Mucosa of rectum (tissue), 2 donors: ENCODE measurements around the gene MMP17.

ENCODE experiments used
- H3K27ac ChIP-seq, 2 donors: one replicate each; pipeline ENCODE4 v1.7.0; 2013; ENCODE audit warnings: inconsistent platforms in 2 of 2, low read depth in 2 of 2, low read length in 2 of 2
- H3K27me3 ChIP-seq, 2 donors: one replicate each; pipeline ENCODE4 v1.7.0; 2013; ENCODE audit warnings: low read length in 2 of 2; ENCODE audit not compliant: control insufficient read depth in 2 of 2, insufficient read depth in 2 of 2
- H3K36me3 ChIP-seq, 2 donors: one replicate each; pipeline ENCODE4 v1.7.0; 2013; ENCODE audit warnings: low read length in 2 of 2; ENCODE audit not compliant: control insufficient read depth in 2 of 2, insufficient read depth in 2 of 2
- H3K4me1 ChIP-seq, 2 donors: one replicate each; pipeline ENCODE4 v1.7.0; 2013; ENCODE audit warnings: low read length in 2 of 2, mild to moderate bottlenecking in 1 of 2; ENCODE audit not compliant: control insufficient read depth in 2 of 2, insufficient read depth in 2 of 2
- H3K4me3 ChIP-seq, 2 donors: one replicate each; pipeline ENCODE4 v1.7.0; 2013; ENCODE audit warnings: low read length in 2 of 2
- H3K9ac ChIP-seq, 2 donors: one replicate each; pipeline ENCODE4 v1.7.0; 2013; ENCODE audit warnings: low read length in 2 of 2, low read depth in 1 of 2, mild to moderate bottlenecking in 1 of 2
- H3K9me3 ChIP-seq, 2 donors: one replicate each; pipeline ENCODE4 v1.7.0; 2013; ENCODE audit warnings: low read length in 2 of 2; ENCODE audit not compliant: control insufficient read depth in 2 of 2
- donor health status: healthy.
- donor health status: Normal muscosa, but diverticular disease.

MMP17 gene

GRCh38 chr12:131855521-131856142 lies 27.4 kb downstream of the MMP17 start:
- no peak overlapping the region for H3K9ac ChIP-seq
- no peaks in the 10 kb centered on the region for H3K4me1 ChIP-seq
- no peak overlapping the region for H3K4me3 ChIP-seq
- peaks cover 7 to 17% of the 10 kb centered on the region in 2 donors for H3K27me3 ChIP-seq
- no peaks in the 10 kb centered on the region for H3K9me3 ChIP-seq
- H3K36me3 ChIP-seq: no peaks in the 10 kb centered on the region
- H3K27ac ChIP-seq: no peak overlapping the region

- peaks cover 7 to 17% of the 10 kb centered on the region in 2 donors for H3K27me3 ChIP-seq
- H3K4me3 ChIP-seq: no peak overlapping the region
These were observed 28.3 kb downstream of the MMP17 start for GRCh38 chr12:131856366-131857097.

GRCh38 chr12:131857908-131858850 lies 30.0 kb downstream of the MMP17 start:
- no peaks in the 10 kb centered on the region for H3K36me3 ChIP-seq
- H3K9ac ChIP-seq: no peak overlapping the region
- H3K27ac ChIP-seq: no peak overlapping the region
- no peaks in the 10 kb centered on the region for H3K9me3 ChIP-seq
- peaks cover 7 to 17% of the 10 kb centered on the region in 2 donors for H3K27me3 ChIP-seq
- H3K4me1 ChIP-seq: no peaks in the 10 kb centered on the region
- no peak overlapping the region for H3K4me3 ChIP-seq

More at GRCh38 chr12:131856366-131857097, 28.3 kb downstream of the MMP17 start:
- H3K9me3 ChIP-seq: no peaks in the 10 kb centered on the region
- H3K9ac ChIP-seq: no peak overlapping the region
- no peak overlapping the region for H3K27ac ChIP-seq
- no peaks in the 10 kb centered on the region for H3K4me1 ChIP-seq
- H3K36me3 ChIP-seq: no peaks in the 10 kb centered on the region

DNA sequence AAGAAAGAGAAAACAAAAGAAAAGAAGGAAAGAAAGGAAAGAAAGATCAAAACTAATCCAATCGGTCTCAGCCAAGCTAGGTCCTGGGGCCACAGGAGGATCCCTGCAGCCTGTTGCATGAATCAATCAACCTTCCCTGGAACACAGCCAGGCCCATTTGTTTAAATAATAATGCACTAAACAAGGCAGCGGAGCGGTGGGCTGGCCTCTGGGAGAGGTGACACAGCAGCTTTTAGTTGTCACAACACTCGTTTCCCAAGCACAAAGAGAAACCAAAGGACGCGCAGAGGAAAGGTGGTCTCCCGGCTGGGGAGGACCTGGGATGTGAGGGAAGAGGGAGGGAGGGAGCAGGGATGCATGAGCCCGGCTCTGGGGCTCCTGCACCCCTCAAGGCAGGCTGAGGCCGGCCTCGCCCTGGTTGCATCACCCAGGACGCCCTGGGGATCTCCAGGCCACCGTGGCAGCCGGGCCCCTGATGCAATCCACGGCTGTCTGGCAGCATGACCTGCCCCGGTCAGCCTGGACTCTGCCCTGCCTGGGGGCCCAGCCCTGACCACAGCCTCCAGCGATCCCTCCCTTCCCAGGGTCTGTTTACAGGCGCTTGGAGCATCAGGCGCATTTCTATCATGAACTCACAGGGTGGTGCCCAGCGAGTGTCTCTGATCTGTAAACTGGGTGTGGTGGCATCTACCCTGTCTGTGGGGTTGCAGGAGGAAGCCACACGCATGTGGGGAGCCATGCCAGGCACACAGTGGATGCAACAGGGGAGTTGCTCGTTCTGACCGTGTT lies 32.5 kb downstream of the MMP17 start:
- H3K9ac ChIP-seq: no peak overlapping the region

DNA sequence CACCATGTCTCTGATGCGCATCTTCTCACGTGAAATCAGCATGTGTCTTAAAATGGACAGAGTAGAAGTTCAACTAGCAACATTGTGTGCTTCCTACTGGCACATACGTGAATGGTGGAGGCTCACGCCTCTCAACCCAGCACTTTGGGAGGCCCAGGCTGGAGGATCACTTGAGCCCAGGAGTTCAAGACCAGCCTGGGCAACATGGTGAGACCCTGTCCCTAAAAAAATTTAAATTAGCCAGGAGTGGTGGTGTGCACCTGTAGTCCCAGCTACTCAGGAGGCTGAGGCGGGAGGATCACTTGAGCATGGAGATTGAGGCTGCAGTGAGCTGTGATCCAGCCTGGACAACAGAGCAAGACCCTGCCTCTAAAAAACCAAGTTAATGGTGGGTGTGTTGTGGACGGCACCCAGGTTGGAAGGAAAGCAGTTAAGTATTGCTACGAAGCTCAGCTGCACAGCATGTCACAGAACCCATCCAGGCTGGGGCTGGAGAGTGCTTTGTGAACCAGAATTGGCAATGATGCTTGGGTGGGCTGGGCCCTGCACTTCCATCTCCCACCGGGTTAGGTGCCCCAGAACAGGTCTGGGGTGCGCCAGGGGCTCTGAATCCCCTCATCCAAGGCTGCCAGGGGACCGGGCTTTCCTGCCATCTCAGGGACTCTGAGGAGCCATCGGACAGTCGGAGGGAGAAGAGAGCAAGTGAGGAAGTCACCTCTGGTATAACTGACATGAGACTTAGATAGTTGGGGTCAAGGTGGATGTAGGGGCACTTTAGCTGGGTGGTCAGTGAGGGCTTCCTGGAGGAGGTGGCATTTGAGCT lies 33.3 kb downstream of the MMP17 start:
- no peaks in the 10 kb centered on the region for H3K9me3 ChIP-seq

More for the DNA sequence above, 32.5 kb downstream of the MMP17 start:
- peaks cover 4 to 7% of the 10 kb centered on the region in 2 donors for H3K27me3 ChIP-seq
- no peaks in the 10 kb centered on the region for H3K4me1 ChIP-seq
- no peaks in the 10 kb centered on the region for H3K36me3 ChIP-seq
- H3K27ac ChIP-seq: no peak overlapping the region
- H3K4me3 ChIP-seq: no peak overlapping the region
- H3K9me3 ChIP-seq: no peaks in the 10 kb centered on the region

DNA sequence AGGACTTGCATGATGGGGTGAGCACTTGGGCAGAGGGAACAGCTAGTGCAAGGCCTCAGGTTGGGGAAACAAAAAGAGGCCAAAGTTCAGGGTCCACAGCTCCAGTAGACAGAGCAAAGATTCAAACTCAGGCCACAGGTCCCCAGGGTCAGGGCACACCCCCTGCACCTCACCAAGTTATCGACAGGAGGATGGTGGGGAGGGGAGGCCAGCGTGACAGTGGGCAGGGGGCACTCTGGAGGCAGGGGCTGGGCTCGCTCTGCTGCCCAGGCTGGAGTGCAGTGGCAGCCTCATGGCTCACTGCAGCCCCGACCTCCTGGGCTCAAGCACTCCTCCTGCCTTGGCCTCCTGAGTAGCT lies 33.9 kb downstream of the MMP17 start:
- Histone ChIP-seq H3K9ac (no peak overlapping the region), H3K27me3 (no peaks in the 10 kb centered on the region), H3K36me3 (no peaks in the 10 kb centered on the region), H3K9me3 (no peaks in the 10 kb centered on the region), H3K27ac (no peak overlapping the region), H3K4me3 (no peak overlapping the region), H3K4me1 (no peaks in the 10 kb centered on the region)

More for the DNA sequence above, 33.3 kb downstream of the MMP17 start:
- Histone ChIP-seq H3K4me3 (no peak overlapping the region), H3K9ac (no peak overlapping the region), H3K36me3 (no peaks in the 10 kb centered on the region), H3K4me1 (no peaks in the 10 kb centered on the region), H3K27ac (no peak overlapping the region), H3K27me3 (peaks cover 0 to under 1% of the 10 kb centered on the region in 2 donors)

DNA sequence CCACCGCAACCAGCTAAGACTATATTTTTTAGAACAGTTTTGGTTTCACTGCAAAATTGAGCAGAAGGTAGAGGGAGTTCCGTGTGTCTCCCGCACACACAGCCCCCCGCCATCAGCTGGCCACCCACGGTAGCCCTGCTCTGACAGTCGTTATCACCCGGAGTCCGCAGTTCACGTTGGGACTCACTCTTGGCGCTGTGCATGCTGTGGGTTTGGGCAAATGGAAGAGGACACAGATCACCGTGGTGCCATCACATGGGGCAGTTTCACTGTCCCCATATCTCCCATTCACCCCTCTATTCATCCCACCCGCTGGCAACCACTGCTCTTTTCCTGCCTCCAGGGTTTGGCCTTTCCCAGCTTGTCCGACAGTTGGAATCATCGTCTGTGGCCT lies 34.4 kb downstream of the MMP17 start:
- Histone ChIP-seq H3K27ac (no peak overlapping the region), H3K9me3 (no peaks in the 10 kb centered on the region), H3K4me1 (no peaks in the 10 kb centered on the region), H3K27me3 (no peaks in the 10 kb centered on the region), H3K4me3 (no peak overlapping the region), H3K9ac (no peak overlapping the region), H3K36me3 (no peaks in the 10 kb centered on the region)

DNA sequence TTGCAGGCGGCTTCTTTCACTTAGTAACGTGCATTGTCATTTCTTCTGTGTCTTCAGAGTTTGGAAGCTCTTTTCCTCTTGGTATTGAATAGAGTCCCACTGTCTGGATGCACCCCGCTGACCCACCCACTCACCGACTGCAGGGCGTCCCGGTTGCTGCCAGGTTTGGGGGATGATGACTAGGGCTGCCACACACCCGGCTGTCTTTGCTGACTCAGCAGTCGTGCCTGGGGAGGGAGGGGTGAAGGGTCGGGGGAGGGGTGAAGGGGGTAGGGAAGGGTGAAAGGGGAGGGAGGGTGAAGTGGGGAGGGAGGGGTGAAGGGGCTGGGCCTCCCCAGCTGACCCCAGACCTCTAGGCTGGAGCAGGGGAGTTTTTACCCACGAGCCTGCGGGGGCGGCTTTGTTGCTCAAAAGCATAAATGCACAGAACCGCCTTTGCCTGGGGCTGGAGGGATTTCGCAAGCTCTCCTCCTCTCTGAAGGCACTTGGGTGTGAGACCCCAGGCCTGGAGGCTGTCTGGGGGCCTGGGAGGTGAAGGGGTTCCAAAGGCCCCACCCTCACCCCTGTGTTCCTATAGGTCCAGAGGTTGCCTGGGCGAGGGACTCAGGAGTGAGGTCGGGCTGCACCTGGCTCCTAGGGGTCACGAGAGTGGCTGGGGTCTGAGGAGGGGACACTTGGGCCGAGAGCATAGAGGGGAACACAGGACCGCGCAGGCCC lies 35.0 kb downstream of the MMP17 start:
- peaks cover 0 to 2% of the 10 kb centered on the region in 2 donors for H3K27me3 ChIP-seq
- H3K9me3 ChIP-seq: no peaks in the 10 kb centered on the region
- no peak overlapping the region for H3K4me3 ChIP-seq
- H3K9ac ChIP-seq: no peak overlapping the region
- H3K36me3 ChIP-seq: no peaks in the 10 kb centered on the region
- H3K27ac ChIP-seq: no peak overlapping the region
- no peaks in the 10 kb centered on the region for H3K4me1 ChIP-seq
